Esophagus muscularis mucosa (tissue), 4 donors: Measurements from ENCODE around the gene THBS2. TPM values are rescaled to one million over a fixed set of nuclear protein-coding genes. Genes with fewer than 3 reads are reported as not detected.

ENCODE experiments used
- DNase-seq: peaks from one replicate; pipeline ENCODE4 v3.0.0-alpha.2; 2017; ENCODE audit errors: extremely low spot score
- H3K27ac ChIP-seq, 4 donors: fragments of 200-600 bp; sonication (generic); replicated peaks in 1 of 4; 1 replicate in 3 of 4; 2 replicates in 1 of 4; pipeline ENCODE4 v1.5.1; 2016 to 2019; ENCODE audit warnings: mild to moderate bottlenecking in 1 of 4
- H3K27me3 ChIP-seq, 4 donors: fragments of 200-600 bp; sonication (generic); one replicate each; pipeline versions ENCODE4 v1.5.1 to v1.6.0; 2016 to 2019
- H3K36me3 ChIP-seq, 4 donors: fragments of 200-600 bp; sonication (generic); one replicate each; pipeline ENCODE4 v1.5.1; 2016 to 2019
- H3K4me1 ChIP-seq, 4 donors: fragments of 200-600 bp; sonication (generic); one replicate each; pipeline ENCODE4 v1.5.1; 2016 to 2019
- H3K4me3 ChIP-seq, 4 donors: fragments of 200-600 bp; sonication (generic); 1 replicate in 2 of 4; 2 replicates in 2 of 4; pipeline ENCODE4 v1.5.1; 2016 to 2019; ENCODE audit warnings: mild to moderate bottlenecking in 4 of 4, moderate library complexity in 1 of 4
- H3K9me3 ChIP-seq, 4 donors: fragments of 200-600 bp; sonication (generic); 1 replicate in 3 of 4; 2 replicates in 1 of 4; pipeline ENCODE4 v1.5.1; 2016 to 2019
- CTCF ChIP-seq, 3 experiments: fragments of 200-600 bp in 2 of 3; fragments of 450-650 bp in 1 of 3; sonication (generic) in 2 of 3; IDR thresholded peaks; one replicate each; pipeline ENCODE4 v1.5.1; 2017 to 2019; ENCODE audit warnings: antibody characterized with exemption in 3 of 3, mild to moderate bottlenecking in 2 of 3, moderate library complexity in 1 of 3
- EP300 ChIP-seq: sonication (generic); formaldehyde crosslinking; IDR thresholded peaks from one replicate; pipeline ENCODE4 v1.6.1; 2017; ENCODE audit warnings: antibody characterized with exemption
- POLR2A ChIP-seq: fragments of 450-650 bp; IDR thresholded peaks from one replicate; pipeline ENCODE4 v1.6.1; 2017; ENCODE audit warnings: antibody characterized with exemption, moderate library complexity, mild to moderate bottlenecking, low read depth
- POLR2AphosphoS5 ChIP-seq, 2 donors: sonication (generic); formaldehyde crosslinking; IDR thresholded peaks; one replicate each; pipeline ENCODE4 v1.6.1; 2017; ENCODE audit warnings: antibody characterized with exemption in 2 of 2
- WGBS: methylation state at CpG from one replicate; pipeline ENCODE4 v1.1.5; 2018; 5-methylcytosine and 5-hydroxymethylcytosine counted together
- intact Hi-C: fragments of 100-400 bp; cut with DNase I; formaldehyde crosslinking; loops from one replicate; pipeline ENCODE4 v1.15.1; 2023
- total RNA-seq, 4 donors: library from RNA; depleted of rRNA; stranded (reverse); fragments of >200 nt; gene quantifications; one replicate each; pipeline versions ENCODE4 v1.1.0 to v1.2.1, GENCODE V29; 2016

Gene THBS2
- total RNA-seq, 4 donors from 2014 or later = 25.7 to 36.4 (median 28.8) TPM

DNA sequence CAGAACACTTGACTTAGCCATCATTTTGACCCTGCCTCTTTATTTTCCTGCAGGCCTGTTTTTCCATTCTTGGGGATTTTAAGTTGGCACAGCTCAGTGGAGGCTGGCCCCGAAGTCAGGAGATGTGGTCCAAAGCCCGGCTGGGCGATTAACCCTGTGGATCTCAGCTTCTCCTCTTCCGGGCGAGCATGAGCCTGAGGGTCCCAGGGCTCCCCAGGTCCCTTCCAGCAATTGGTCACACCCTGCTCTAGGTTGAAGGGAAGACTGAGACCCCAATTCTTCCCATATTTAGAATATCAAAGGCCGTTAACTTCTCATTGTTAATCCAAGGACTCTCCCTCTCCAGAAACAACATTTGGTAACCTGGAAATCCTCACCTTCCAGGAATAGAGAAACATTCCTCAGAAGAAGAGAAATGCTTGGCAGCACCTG lies 2.3 kb downstream of the THBS2 start:
- H3K27me3 ChIP-seq = peaks cover 0 to 14% (median 0%) of the 10 kb centered on the region in 4 donors
- H3K4me1 ChIP-seq = peaks cover 9 to 42% (median 36%) of the 10 kb centered on the region in 4 donors
- H3K9me3 ChIP-seq = no peaks in the 10 kb centered on the region
- H3K4me3 ChIP-seq = peak overlapping the region; percentile 40 to 54 (median 43)
- H3K27ac ChIP-seq = peak overlapping the region; percentile 46 to 62 (median 56)
- WGBS = 31% methylated on average over 6 of the region's 6 CpGs
- intact Hi-C loops = no loop called here
- no peak for DNase-seq
- no peak for TF ChIP-seq POLR2AphosphoS5 (IDR thresholded peaks at IDR 0.05)
- no peak for TF ChIP-seq POLR2A
- TF ChIP-seq EP300 = no peak
- no peak for TF ChIP-seq CTCF (IDR thresholded peaks at IDR 0.05)
- peaks cover 0 to 24% (median 11%) of the 10 kb centered on the region in 4 donors for H3K36me3 ChIP-seq

GRCh38 chr6:169250660-169251059 lies 3.0 kb downstream of the THBS2 start:
- H3K9me3 ChIP-seq = no peaks in the 10 kb centered on the region
- 69% methylated on average over 5 of the region's 5 CpGs for WGBS
- TF ChIP-seq POLR2A (no peak), CTCF (IDR thresholded peaks at IDR 0.05) (no peak), EP300 (no peak), POLR2AphosphoS5 (IDR thresholded peaks at IDR 0.05) (peak; percentile 28 to 55)
- no peak for DNase-seq
- H3K4me3 ChIP-seq = peak overlapping the region in 3 of 4 donors; percentile 42 to 54 (median 44)
- H3K27ac ChIP-seq = peak overlapping the region in 3 of 4 donors; percentile 46 to 62 (median 60)
- H3K36me3 ChIP-seq = peaks cover 0 to 24% (median 11%) of the 10 kb centered on the region in 4 donors
- peaks cover 9 to 42% (median 36%) of the 10 kb centered on the region in 4 donors for H3K4me1 ChIP-seq
- intact Hi-C loops = no loop called here
- peaks cover 0 to 14% (median 0%) of the 10 kb centered on the region in 4 donors for H3K27me3 ChIP-seq

DNA sequence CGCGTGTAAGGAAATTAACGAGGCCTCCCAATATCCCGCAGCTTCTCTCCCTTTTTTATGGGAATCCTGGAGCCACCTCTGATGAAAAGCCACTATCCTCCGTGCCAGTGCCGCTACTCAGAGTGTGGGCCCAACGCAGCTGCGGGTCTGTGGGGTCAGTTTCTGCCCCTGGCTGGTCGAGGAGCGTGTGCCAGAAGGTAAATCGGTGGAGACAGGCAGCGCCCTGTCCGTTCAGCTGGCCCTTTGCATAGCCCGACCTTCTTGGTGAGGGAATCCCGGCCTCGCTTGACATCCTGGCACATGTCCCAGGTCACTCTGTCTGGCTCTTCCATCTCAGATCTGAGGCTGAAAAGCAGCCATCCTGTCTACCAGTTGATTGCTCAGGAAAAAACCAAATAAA lies 4.6 kb downstream of the THBS2 start:
- Histone ChIP-seq H3K27me3 (peaks cover 0 to 14% (median 0%) of the 10 kb centered on the region in 4 donors), H3K36me3 (peaks cover 0 to 33% (median 14%) of the 10 kb centered on the region in 4 donors), H3K9me3 (no peaks in the 10 kb centered on the region), H3K4me1 (peaks cover 9 to 34% (median 30%) of the 10 kb centered on the region in 4 donors), H3K27ac (no peak overlapping the region), H3K4me3 (no peak overlapping the region)
- 89% methylated on average over 16 of the region's 16 CpGs for WGBS
- TF ChIP-seq POLR2A = no peak
- no peak for TF ChIP-seq CTCF (IDR thresholded peaks at IDR 0.05)
- TF ChIP-seq POLR2AphosphoS5 (IDR thresholded peaks at IDR 0.05) = no peak
- no peak for TF ChIP-seq EP300
- intact Hi-C loops = no loop called here
- no peak for DNase-seq

DNA sequence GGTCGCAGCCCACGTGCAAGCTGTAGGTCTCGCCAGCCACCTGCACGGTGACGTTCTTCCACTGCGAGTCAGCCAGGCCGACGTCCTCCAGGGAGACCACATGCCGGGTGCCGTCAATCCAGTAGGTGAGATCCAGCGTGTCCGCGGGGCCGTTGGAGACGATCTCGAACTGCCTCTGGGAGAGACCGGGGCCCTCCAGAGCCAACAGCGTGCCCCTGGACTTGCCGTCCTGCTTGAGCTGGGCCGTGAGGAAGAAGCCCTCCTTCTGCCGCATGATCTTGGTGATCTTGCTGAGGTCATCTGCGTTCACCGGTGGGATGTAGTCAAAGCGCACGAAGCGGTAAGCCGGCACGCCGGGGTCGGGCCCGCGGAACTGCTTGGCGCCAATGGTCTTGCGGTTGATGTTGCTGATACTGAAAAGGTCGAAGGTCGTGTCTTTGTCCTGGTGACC lies 5.1 kb downstream of the THBS2 start:
- Histone ChIP-seq H3K4me3 (no peak overlapping the region), H3K9me3 (no peaks in the 10 kb centered on the region), H3K4me1 (peaks cover 7 to 30% (median 25%) of the 10 kb centered on the region in 4 donors), H3K27me3 (peaks cover 0 to 14% (median 0%) of the 10 kb centered on the region in 4 donors), H3K27ac (no peak overlapping the region), H3K36me3 (peaks cover 0 to 33% (median 14%) of the 10 kb centered on the region in 4 donors)
- TF ChIP-seq POLR2AphosphoS5 (IDR thresholded peaks at IDR 0.05) (no peak), POLR2A (no peak), CTCF (IDR thresholded peaks at IDR 0.05) (no peak), EP300 (no peak)
- intact Hi-C loops = no loop called here
- WGBS = 94% methylated on average over 34 of the region's 36 CpGs
- DNase-seq = no peak
